Lower leg skin (tissue), 4 donors: ENCODE measurements around the gene RXRG. TPM values are rescaled to one million over a fixed set of nuclear protein-coding genes. Genes with fewer than 3 reads are reported as not detected.

Experiments used
- DNase-seq, 2 donors: peaks; one replicate each; pipeline ENCODE4 v3.0.0-alpha.2; 2019; ENCODE audit warnings: low spot score in 2 of 2
- H3K4me3 ChIP-seq: fragments of 200-600 bp; sonication (generic); 2 replicates; pipeline ENCODE4 v1.5.1; 2017; ENCODE audit warnings: mild to moderate bottlenecking, low read depth; ENCODE audit not compliant: poor library complexity, severe bottlenecking
- CTCF ChIP-seq, 3 donors: fragments of 450-650 bp; IDR thresholded peaks; one replicate each; pipeline ENCODE4 v1.5.1; 2016; ENCODE audit warnings: antibody characterized with exemption in 3 of 3, mild to moderate bottlenecking in 3 of 3, moderate library complexity in 2 of 3
- POLR2A ChIP-seq, 2 donors: fragments of 450-650 bp; IDR thresholded peaks; one replicate each; pipeline ENCODE4 v1.6.1; 2016 to 2017; ENCODE audit warnings: antibody characterized with exemption in 2 of 2, mild to moderate bottlenecking in 1 of 2, moderate library complexity in 1 of 2
- WGBS, 2 donors: methylation state at CpG; one replicate each; pipeline ENCODE4 v1.1.5; 2018; 5-methylcytosine and 5-hydroxymethylcytosine counted together
- intact Hi-C: fragments of 100-400 bp; cut with DNase I; formaldehyde crosslinking; loops from one replicate; pipeline ENCODE4 v1.15.0; 2023; ENCODE audit warnings: low total_unique reads
- total RNA-seq, 4 donors: library from RNA; depleted of rRNA; stranded (reverse); fragments of >200 nt; gene quantifications; one replicate each; pipeline ENCODE4 v1.1.0, GENCODE V29; 2016

RXRG gene
- total RNA-seq, 4 donors from 2014 or later: 0.66 to 2.3 TPM; not detected in 2

- TF ChIP-seq CTCF (IDR thresholded peaks at IDR 0.05) (no peak), POLR2A (IDR thresholded peaks at IDR 0.05) (no peak)
- no peak for DNase-seq
- no peak overlapping the region for H3K4me3 ChIP-seq
- WGBS, 2 donors: 83 to 91% methylated on average over 6 of the region's 6 CpGs
- intact Hi-C loops: loop anchor here (10.0 kb wide), 1 partner anchor 62 kb away; no protein-coding TSS in a partner anchor
Observed at GRCh38 chr1:165456861-165457260, 11.9 kb upstream of the RXRG start.

- H3K4me3 ChIP-seq: no peak overlapping the region
- TF ChIP-seq POLR2A (IDR thresholded peaks at IDR 0.05): no peak
- no peak for TF ChIP-seq CTCF (IDR thresholded peaks at IDR 0.05)
- no peak for DNase-seq
- 81 to 94% methylated on average over 1 of the region's 1 CpG for WGBS, 2 donors
- intact Hi-C loops: loop anchor here (10.0 kb wide), 1 partner anchor 61 kb away; no protein-coding TSS in a partner anchor
Observed at GRCh38 chr1:165456114-165456513, 11.2 kb upstream of the RXRG start.

GRCh38 chr1:165455111-165455510 lies 10.2 kb upstream of the RXRG start:
- no peak for DNase-seq
- intact Hi-C loops: loop anchor here (10.0 kb wide), 1 partner anchor 60 kb away; no protein-coding TSS in a partner anchor
- WGBS, 2 donors: 86 to 94% methylated on average over 3 of the region's 3 CpGs
- TF ChIP-seq POLR2A (IDR thresholded peaks at IDR 0.05): no peak
- TF ChIP-seq CTCF (IDR thresholded peaks at IDR 0.05): no peak
- no peak overlapping the region for H3K4me3 ChIP-seq

- WGBS, 2 donors: 77 to 79% methylated on average over 3 of the region's 3 CpGs
- no peak for DNase-seq
- TF ChIP-seq CTCF (IDR thresholded peaks at IDR 0.05) (no peak), POLR2A (IDR thresholded peaks at IDR 0.05) (no peak)
- intact Hi-C loops: loop anchor here (10.0 kb wide), 1 partner anchor 59 kb away; no protein-coding TSS in a partner anchor
- H3K4me3 ChIP-seq: no peak overlapping the region
Observed at GRCh38 chr1:165454091-165454610, 9.2 kb upstream of the RXRG start.

- no peak for DNase-seq
- WGBS, 2 donors: 54 to 60% methylated on average over 2 of the region's 2 CpGs
- intact Hi-C loops: loop anchor here (10.0 kb wide), 1 partner anchor 58 kb away; no protein-coding TSS in a partner anchor
- no peak for TF ChIP-seq POLR2A (IDR thresholded peaks at IDR 0.05)
- TF ChIP-seq CTCF (IDR thresholded peaks at IDR 0.05): no peak
- H3K4me3 ChIP-seq: no peak overlapping the region
Observed at GRCh38 chr1:165452336-165453130, 7.6 kb upstream of the RXRG start.
